ENCODE results near the gene CACNA1E.

CACNA1E gene

DNA sequence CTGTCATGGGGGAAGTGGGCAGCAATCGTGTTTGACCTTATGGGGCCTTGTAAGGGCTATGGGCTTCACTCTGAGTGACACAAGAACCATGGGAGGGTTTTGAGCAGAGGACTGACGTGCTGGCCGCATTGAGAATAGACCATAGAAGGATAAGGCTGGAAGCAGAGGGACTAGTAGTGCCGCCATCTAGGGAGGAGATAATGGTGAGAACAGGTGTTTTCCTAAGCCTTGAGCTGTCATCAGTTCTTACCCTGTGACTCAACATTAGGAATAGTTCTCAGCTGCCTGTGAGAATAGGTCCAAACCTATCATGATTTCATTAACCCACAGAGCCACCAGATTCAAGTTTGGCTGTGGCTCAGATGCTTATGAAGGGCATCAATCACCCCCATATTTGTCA lies 228.5 kb downstream of the CACNA1E start:
- Mint-ChIP-seq H3K4me1 (peaks cover 14% of the 10 kb centered on the region), H3K27ac (no peak overlapping the region), H3K27me3 (ENCODE audit: low read depth) (peaks cover 6% of the 10 kb centered on the region), H3K4me3 (no peak overlapping the region), H3K9me3 (no peaks in the 10 kb centered on the region), H3K36me3 (ENCODE audit: low read depth) (no peaks in the 10 kb centered on the region)
- TF ChIP-seq, protein P1, sequence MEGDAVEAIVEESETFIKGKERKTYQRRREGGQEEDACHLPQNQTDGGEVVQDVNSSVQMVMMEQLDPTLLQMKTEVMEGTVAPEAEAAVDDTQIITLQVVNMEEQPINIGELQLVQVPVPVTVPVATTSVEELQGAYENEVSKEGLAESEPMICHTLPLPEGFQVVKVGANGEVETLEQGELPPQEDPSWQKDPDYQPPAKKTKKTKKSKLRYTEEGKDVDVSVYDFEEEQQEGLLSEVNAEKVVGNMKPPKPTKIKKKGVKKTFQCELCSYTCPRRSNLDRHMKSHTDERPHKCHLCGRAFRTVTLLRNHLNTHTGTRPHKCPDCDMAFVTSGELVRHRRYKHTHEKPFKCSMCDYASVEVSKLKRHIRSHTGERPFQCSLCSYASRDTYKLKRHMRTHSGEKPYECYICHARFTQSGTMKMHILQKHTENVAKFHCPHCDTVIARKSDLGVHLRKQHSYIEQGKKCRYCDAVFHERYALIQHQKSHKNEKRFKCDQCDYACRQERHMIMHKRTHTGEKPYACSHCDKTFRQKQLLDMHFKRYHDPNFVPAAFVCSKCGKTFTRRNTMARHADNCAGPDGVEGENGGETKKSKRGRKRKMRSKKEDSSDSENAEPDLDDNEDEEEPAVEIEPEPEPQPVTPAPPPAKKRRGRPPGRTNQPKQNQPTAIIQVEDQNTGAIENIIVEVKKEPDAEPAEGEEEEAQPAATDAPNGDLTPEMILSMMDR (IDR thresholded peaks at IDR 0.05; ENCODE audit: unreplicated experiment in 3 of 3): no peak

DNA sequence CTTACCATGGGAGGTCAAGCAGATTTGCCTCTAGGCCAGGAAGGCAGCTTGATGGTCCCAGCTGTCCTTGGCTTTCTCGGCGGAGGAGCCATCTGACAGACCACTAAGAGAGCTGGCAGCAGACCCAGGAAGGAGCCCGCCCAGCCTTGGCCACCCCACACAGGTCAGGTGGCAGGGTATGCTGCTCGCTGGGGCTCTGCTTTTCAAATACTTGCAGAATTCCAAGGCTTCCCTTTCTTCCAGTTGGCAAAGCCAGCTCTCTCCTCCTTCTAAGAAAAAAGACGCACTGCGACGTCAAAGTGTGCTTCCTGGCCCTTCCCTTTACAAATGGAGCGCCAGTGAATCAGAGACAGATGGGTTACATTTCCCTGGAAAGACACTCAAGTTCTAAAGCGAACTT lies 229.4 kb downstream of the CACNA1E start:
- Mint-ChIP-seq H3K27ac (no peak overlapping the region), H3K9me3 (no peaks in the 10 kb centered on the region), H3K4me3 (no peak overlapping the region), H3K4me1 (peaks cover 14% of the 10 kb centered on the region), H3K36me3 (ENCODE audit: low read depth) (no peaks in the 10 kb centered on the region), H3K27me3 (ENCODE audit: low read depth) (peaks cover 6% of the 10 kb centered on the region)
- TF ChIP-seq, protein P1 (IDR thresholded peaks at IDR 0.05; ENCODE audit: unreplicated experiment in 3 of 3): no peak

DNA sequence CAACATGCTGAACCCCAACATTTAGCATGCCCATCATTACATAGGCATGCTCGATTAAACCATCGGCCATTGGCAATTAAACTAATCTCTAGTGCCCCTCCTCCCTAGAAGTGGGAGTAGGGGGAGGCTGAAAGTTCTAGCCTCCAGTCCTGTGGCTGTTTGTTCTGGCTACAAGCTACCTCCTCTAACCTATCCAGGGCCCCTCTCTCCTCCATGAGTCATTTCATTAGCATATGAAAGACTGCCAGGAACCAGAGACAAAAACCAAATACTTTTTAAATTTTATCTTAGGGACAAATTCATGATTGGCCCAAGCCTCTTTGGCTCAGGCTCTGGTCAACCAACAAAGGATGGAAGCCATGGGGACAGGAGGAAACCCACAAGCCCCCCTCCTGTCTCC lies 231.1 kb downstream of the CACNA1E start:
- Mint-ChIP-seq H3K9me3 (no peaks in the 10 kb centered on the region), H3K27me3 (ENCODE audit: low read depth) (peaks cover 6% of the 10 kb centered on the region), H3K27ac (no peak overlapping the region), H3K4me1 (peaks cover 14% of the 10 kb centered on the region), H3K36me3 (ENCODE audit: low read depth) (no peaks in the 10 kb centered on the region), H3K4me3 (no peak overlapping the region)
- TF ChIP-seq, protein P1 (IDR thresholded peaks at IDR 0.05; ENCODE audit: unreplicated experiment in 3 of 3): no peak

DNA sequence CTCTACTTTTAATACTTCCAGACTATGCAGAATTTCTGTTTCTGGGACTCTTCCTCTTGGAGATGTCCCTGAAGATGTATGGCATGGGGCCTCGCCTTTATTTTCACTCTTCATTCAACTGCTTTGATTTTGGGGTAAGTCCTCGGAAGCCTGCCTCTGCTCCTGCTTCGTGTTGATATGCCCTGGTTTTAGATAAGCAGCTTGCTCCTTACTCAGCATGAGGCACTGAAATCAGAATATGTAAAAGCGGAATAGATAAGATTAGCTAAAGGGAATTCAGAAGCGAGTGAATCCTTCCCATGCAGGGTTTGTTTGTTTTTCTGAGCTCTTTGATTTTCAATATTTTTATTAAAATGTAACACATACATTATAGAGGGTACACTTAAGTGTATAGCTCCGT lies 234.7 kb downstream of the CACNA1E start:
- H3K36me3 Mint-ChIP-seq (ENCODE audit: low read depth): no peaks in the 10 kb centered on the region
- H3K4me3 Mint-ChIP-seq: no peak overlapping the region
- TF ChIP-seq, protein P1 (IDR thresholded peaks at IDR 0.05; ENCODE audit: unreplicated experiment in 3 of 3): no peak

DNA sequence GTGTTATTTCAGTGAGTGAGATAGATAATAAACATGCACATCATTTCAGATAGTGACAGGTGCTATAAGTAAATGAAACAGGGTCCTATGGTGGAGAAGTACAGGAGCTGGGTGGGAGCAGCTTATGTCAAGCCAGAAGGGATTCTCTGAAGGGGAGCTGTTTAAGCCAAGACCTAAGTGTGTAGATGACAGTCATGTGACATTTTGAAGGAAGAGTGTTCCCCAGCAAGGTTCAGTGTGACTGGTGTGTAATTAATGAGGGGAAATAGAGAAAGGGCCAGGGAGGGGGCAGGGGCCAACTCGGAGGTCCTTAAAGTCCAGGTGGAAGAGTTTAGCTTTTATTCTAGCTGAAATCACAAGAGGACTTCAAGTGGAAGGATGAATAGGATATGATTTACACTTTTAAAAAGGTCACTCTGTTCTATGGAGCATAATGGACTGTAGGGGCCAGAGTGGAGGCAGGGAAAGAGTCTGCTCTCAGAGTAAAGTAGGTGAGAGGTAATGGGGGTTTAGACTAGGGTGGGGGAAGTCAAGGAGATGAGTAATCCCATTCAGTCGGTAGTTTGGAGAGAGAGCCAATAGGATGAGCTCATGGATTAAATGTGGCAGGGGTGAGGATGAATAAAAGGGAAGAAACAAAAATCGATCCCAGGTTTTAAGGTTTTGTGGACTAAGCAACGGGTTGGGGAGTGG lies 243.1 kb downstream of the CACNA1E start:
- no peaks in the 10 kb centered on the region for H3K4me1 Mint-ChIP-seq
- H3K27ac Mint-ChIP-seq: no peak overlapping the region
- TF ChIP-seq, protein P1 (IDR thresholded peaks at IDR 0.05; ENCODE audit: unreplicated experiment in 3 of 3): no peak
- no peak overlapping the region for H3K4me3 Mint-ChIP-seq
- H3K27me3 Mint-ChIP-seq (ENCODE audit: low read depth): peaks cover 5% of the 10 kb centered on the region
- H3K36me3 Mint-ChIP-seq (ENCODE audit: low read depth): no peaks in the 10 kb centered on the region
- no peaks in the 10 kb centered on the region for H3K9me3 Mint-ChIP-seq

More for the DNA sequence above, 234.7 kb downstream of the CACNA1E start:
- Mint-ChIP-seq H3K4me1 (no peaks in the 10 kb centered on the region), H3K27ac (no peak overlapping the region), H3K27me3 (ENCODE audit: low read depth) (peaks cover 11% of the 10 kb centered on the region), H3K9me3 (no peaks in the 10 kb centered on the region)

DNA sequence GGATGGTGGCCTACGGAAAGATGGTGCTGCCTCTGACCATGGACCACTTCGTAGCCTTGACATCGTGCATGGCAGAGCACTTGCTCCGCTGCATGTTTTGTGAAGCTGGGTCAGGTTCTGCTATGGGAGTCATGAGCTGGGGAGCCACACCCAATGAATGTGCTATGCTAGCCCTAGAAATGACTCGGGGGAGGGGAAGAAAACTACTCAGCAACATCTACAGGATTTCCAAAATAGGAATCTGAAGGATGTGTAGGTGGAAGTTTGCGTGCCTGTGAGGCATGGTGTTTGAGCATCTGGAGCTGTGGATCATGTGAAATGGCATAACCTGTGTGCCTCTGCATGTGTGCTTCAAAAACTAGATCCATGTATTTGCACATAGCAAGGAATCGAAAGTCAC lies 247.3 kb downstream of the CACNA1E start:
- Mint-ChIP-seq H3K27me3 (ENCODE audit: low read depth) (peaks cover 5% of the 10 kb centered on the region), H3K4me3 (no peak overlapping the region), H3K4me1 (no peaks in the 10 kb centered on the region)

More for the DNA sequence above, 247.3 kb downstream of the CACNA1E start:
- Mint-ChIP-seq H3K27ac (no peak overlapping the region), H3K9me3 (no peaks in the 10 kb centered on the region), H3K36me3 (ENCODE audit: low read depth) (no peaks in the 10 kb centered on the region)
- TF ChIP-seq, protein P1 (IDR thresholded peaks at IDR 0.05; ENCODE audit: unreplicated experiment in 3 of 3): no peak

Measured in nephron (organoid).